WTC11 (cell line): Measurements from ENCODE around the gene SLIT2. TPM values are rescaled to one million over a fixed set of nuclear protein-coding genes. Genes with fewer than 3 reads are reported as not detected.

Experiments used
- ATAC-seq: fragments of 200-7000 bp; cut with Tn5 transposase; 2 replicates; pipeline ENCODE4 v1.10.0; 2021; ENCODE audit warnings: mild to moderate bottlenecking, moderate library complexity
- CTCF ChIA-PET: fragments of 300-600 bp; sonication (Branson Sonifier 250); formaldehyde crosslinking; loops from one replicate; lab custom pipeline; 2021; ENCODE audit warnings: antibody characterized with exemption; lab: Charles Lee
- POLR2A ChIA-PET: fragments of 350-600 bp; sonication (Branson Sonifier 250); formaldehyde crosslinking; loops from one replicate; lab custom pipeline; 2021; ENCODE audit warnings: antibody characterized with exemption; lab: Charles Lee
- DNase-seq: peaks from one replicate; pipeline ENCODE4 v3.0.0; 2021; ENCODE audit warnings: low spot score
- H3K27ac Mint-ChIP-seq: 2 replicates; pipeline ENCODE4 v1.8.0; 2021; ENCODE audit warnings: mixed read lengths
- H3K27me3 Mint-ChIP-seq: 2 replicates; pipeline ENCODE4 v1.8.0; 2021; ENCODE audit warnings: low read depth, mild to moderate bottlenecking, moderate library complexity, mixed read lengths
- H3K36me3 Mint-ChIP-seq: 2 replicates; pipeline ENCODE4 v1.8.0; 2021; ENCODE audit warnings: mixed read lengths
- H3K4me1 Mint-ChIP-seq: 2 replicates; pipeline ENCODE4 v1.8.0; 2022; ENCODE audit warnings: mixed read lengths
- H3K4me3 Mint-ChIP-seq: 2 replicates; pipeline ENCODE4 v1.8.0; 2021; ENCODE audit warnings: mild to moderate bottlenecking, moderate library complexity, mixed read lengths
- H3K9me3 Mint-ChIP-seq: 2 replicates; pipeline ENCODE4 v1.8.0; 2021; ENCODE audit warnings: mixed read lengths
- ARID4B ChIP-seq: sonication (generic); formaldehyde crosslinking; IDR thresholded peaks from 2 replicates; pipeline ENCODE4 v1.8.0; 2023; ENCODE audit warnings: missing genetic modification reagents, mild to moderate bottlenecking, borderline replicate concordance
- ATF6 ChIP-seq: sonication (generic); formaldehyde crosslinking; IDR thresholded peaks from 2 replicates; pipeline ENCODE4 v1.8.1; 2023; ENCODE audit warnings: mild to moderate bottlenecking, missing genetic modification reagents
- CDX4 ChIP-seq: fragments of 250-450 bp; sonication (Bioruptor Pico); IDR thresholded peaks from 2 replicates; pipeline ENCODE4 v1.9.0; 2021; ENCODE audit warnings: moderate library complexity, mild to moderate bottlenecking, inconsistent platforms, borderline replicate concordance
- CREB1 ChIP-seq: sonication (generic); formaldehyde crosslinking; IDR thresholded peaks from 2 replicates; pipeline ENCODE4 v1.8.0; 2023; ENCODE audit warnings: mild to moderate bottlenecking, missing genetic modification reagents
- CTCF ChIP-seq: fragments of 200-600 bp; IDR thresholded peaks from 2 replicates; pipeline ENCODE4 v1.8.0; 2022; ENCODE audit warnings: antibody characterized with exemption
- FOXJ3 ChIP-seq: sonication (generic); formaldehyde crosslinking; IDR thresholded peaks from 2 replicates; pipeline ENCODE4 v1.9.0; 2021; ENCODE audit warnings: missing genetic modification reagents, mild to moderate bottlenecking, borderline replicate concordance
- GTF2I ChIP-seq: fragments of 250-450 bp; sonication (Bioruptor Pico); conservative IDR thresholded peaks from 2 replicates; pipeline ENCODE4 v1.4.0; 2021; ENCODE audit warnings: mild to moderate bottlenecking
- KAT7 ChIP-seq: sonication (generic); formaldehyde crosslinking; IDR thresholded peaks from 2 replicates; pipeline ENCODE4 v1.8.1; 2023; ENCODE audit warnings: missing genetic modification reagents, mild to moderate bottlenecking, borderline replicate concordance
- MLX ChIP-seq: sonication (generic); formaldehyde crosslinking; IDR thresholded peaks from 2 replicates; pipeline ENCODE4 v1.8.1; 2023; ENCODE audit warnings: mild to moderate bottlenecking, missing genetic modification reagents, moderate library complexity
- NFYB ChIP-seq: sonication (generic); formaldehyde crosslinking; conservative IDR thresholded peaks from 2 replicates; pipeline ENCODE4 v1.8.0; 2022; ENCODE audit warnings: low read depth, missing genetic modification reagents
- NR2C2 ChIP-seq: sonication (generic); formaldehyde crosslinking; IDR thresholded peaks from 2 replicates; pipeline ENCODE4 v1.8.0; 2022; ENCODE audit warnings: mild to moderate bottlenecking, missing genetic modification reagents
- PRDM15 ChIP-seq: sonication (generic); formaldehyde crosslinking; IDR thresholded peaks from 2 replicates; pipeline ENCODE4 v1.8.0; 2022; ENCODE audit warnings: missing genetic modification reagents
- SMAD3 ChIP-seq: sonication (generic); formaldehyde crosslinking; IDR thresholded peaks from 2 replicates; pipeline ENCODE4 v1.8.0; 2022; ENCODE audit warnings: missing genetic modification reagents, mild to moderate bottlenecking, borderline replicate concordance
- SP1 ChIP-seq: sonication (generic); formaldehyde crosslinking; conservative IDR thresholded peaks from 2 replicates; pipeline ENCODE4 v1.8.1; 2022; ENCODE audit warnings: missing genetic modification reagents
- STAT6 ChIP-seq: sonication (generic); formaldehyde crosslinking; conservative IDR thresholded peaks from 2 replicates; pipeline ENCODE4 v1.8.1; 2023; ENCODE audit warnings: mild to moderate bottlenecking, low read depth, missing genetic modification reagents, moderate library complexity
- TEAD1 ChIP-seq: sonication (generic); formaldehyde crosslinking; IDR thresholded peaks from 2 replicates; pipeline ENCODE4 v1.8.0; 2022; ENCODE audit warnings: mild to moderate bottlenecking, missing genetic modification reagents
- ZNF219 ChIP-seq: sonication (generic); formaldehyde crosslinking; IDR thresholded peaks from 2 replicates; pipeline ENCODE4 v1.8.0; 2023; ENCODE audit warnings: missing genetic modification reagents, mild to moderate bottlenecking, borderline replicate concordance
- ZNF263 ChIP-seq: sonication (generic); formaldehyde crosslinking; IDR thresholded peaks from 2 replicates; pipeline ENCODE4 v1.8.1; 2022; ENCODE audit warnings: low read depth, mild to moderate bottlenecking, moderate library complexity, missing genetic modification reagents
- ZNF396 ChIP-seq: fragments of 250-450 bp; sonication (Bioruptor Pico); IDR thresholded peaks from 2 replicates; pipeline ENCODE4 v1.8.0; 2021; ENCODE audit warnings: mild to moderate bottlenecking, moderate library complexity, borderline replicate concordance
- ZNF416 ChIP-seq: fragments of 250-450 bp; sonication (Bioruptor Pico); IDR thresholded peaks from 2 replicates; pipeline ENCODE4 v1.9.0; 2021; ENCODE audit warnings: mild to moderate bottlenecking, inconsistent platforms
- total RNA-seq: library from RNA; stranded (reverse); gene quantifications from 3 replicates; pipeline ENCODE4 v1.2.3, GENCODE V29; 2021

The SLIT2 gene
- total RNA-seq, 1 experiment from 2014 or later, result 6.8 TPM

GRCh38 chr4:20249333-20249732, 2.4 kb upstream of the SLIT2 start:
- no peak for ATAC-seq
- Mint-ChIP-seq H3K4me1 (peaks cover 31% of the 10 kb centered on the region), H3K27ac (no peak overlapping the region), H3K27me3 (peaks cover 44% of the 10 kb centered on the region), H3K9me3 (no peaks in the 10 kb centered on the region), H3K36me3 (no peaks in the 10 kb centered on the region), H3K4me3 (no peak overlapping the region)
- TF ChIP-seq CTCF (no peak), KAT7 (CRISPR knock-in tag) (no peak), ATF6 (CRISPR knock-in tag) (no peak), MLX (CRISPR knock-in tag) (no peak), CREB1 (CRISPR knock-in tag) (no peak), ZNF416 (CRISPR knock-in tag) (no peak), PRDM15 (CRISPR knock-in tag) (no peak), TEAD1 (no peak), ZNF396 (no peak), CDX4 (no peak), FOXJ3 (CRISPR knock-in tag) (no peak), ZNF219 (CRISPR knock-in tag) (no peak), ZNF263 (CRISPR knock-in tag) (no peak), ARID4B (CRISPR knock-in tag) (no peak), NFYB (CRISPR knock-in tag) (no peak), SMAD3 (CRISPR knock-in tag) (no peak), NR2C2 (CRISPR knock-in tag) (no peak), SP1 (CRISPR knock-in tag) (no peak), GTF2I (CRISPR knock-in tag) (no peak), STAT6 (CRISPR knock-in tag) (no peak)
- no peak for DNase-seq
- POLR2A ChIA-PET, result no interaction called here
- CTCF ChIA-PET, result interaction anchor here (1.1 kb wide), 2 partner anchors 14 to 76 kb away, joined by 3 to 4 read pairs; no protein-coding TSS in a partner anchor
